ENCODE measurements around the gene EXOG. TPM values are rescaled to one million over a fixed set of nuclear protein-coding genes. Genes with fewer than 3 reads are reported as not detected.

EXOG gene
- total RNA-seq, 2 donors from 2014 or later, result 10.5 to 13.5 TPM

- Histone ChIP-seq H3K4me1 (peaks cover 13% of the 10 kb centered on the region), H3K36me3 (replicated peaks in 1 of 2; ENCODE audit: insufficient read depth in 1 of 2, low read depth in 2 of 2) (peaks cover 0 to 10% of the 10 kb centered on the region in 2 donors), H3K27me3 (no peaks in the 10 kb centered on the region), H3K4me3 (no peak overlapping the region), H3K9me3 (no peaks in the 10 kb centered on the region), H3K27ac (no peak overlapping the region)
- no peak for DNase-seq
- intact Hi-C loops (cut with DNase I), result loop anchor here (5.0 kb wide), 1 partner anchor 130 kb away; the partner anchor contains the start of gene XYLB
- WGBS, 2 donors, result 91 to 92% methylated on average over 11 to 21 of the region's 21 CpGs
- ATAC-seq, result no peak
- TF ChIP-seq CTCF (IDR thresholded peaks at IDR 0.05) (no peak), POLR2A (IDR thresholded peaks at IDR 0.05) (no peak)
Measured at GRCh38 chr3:38477057-38477820, 18.9 kb upstream of the EXOG start.

- ATAC-seq (no peak), DNase-seq (no peak)
- TF ChIP-seq POLR2A (IDR thresholded peaks at IDR 0.05), result no peak
- TF ChIP-seq CTCF (IDR thresholded peaks at IDR 0.05), result no peak
- Histone ChIP-seq H3K27ac (no peak overlapping the region), H3K9me3 (no peaks in the 10 kb centered on the region), H3K36me3 (replicated peaks in 1 of 2; ENCODE audit: insufficient read depth in 1 of 2, low read depth in 2 of 2) (peaks cover 0 to 17% of the 10 kb centered on the region in 2 donors), H3K4me3 (no peak overlapping the region), H3K4me1 (peaks cover 6% of the 10 kb centered on the region), H3K27me3 (no peaks in the 10 kb centered on the region)
- WGBS, 2 donors, result 92 to 95% methylated on average over 3 to 15 of the region's 15 CpGs
- intact Hi-C loops (cut with DNase I), result loop anchor here (5.0 kb wide), 1 partner anchor 131 kb away; the partner anchor contains the start of gene XYLB
Measured at GRCh38 chr3:38477839-38478450, 18.2 kb upstream of the EXOG start.

- 80 to 83% methylated on average over 4 to 9 of the region's 9 CpGs for WGBS, 2 donors
- Histone ChIP-seq H3K27ac (no peak overlapping the region), H3K9me3 (no peaks in the 10 kb centered on the region), H3K4me3 (no peak overlapping the region), H3K4me1 (no peaks in the 10 kb centered on the region), H3K36me3 (replicated peaks in 1 of 2; ENCODE audit: insufficient read depth in 1 of 2, low read depth in 2 of 2) (peaks cover 3 to 21% of the 10 kb centered on the region in 2 donors), H3K27me3 (no peaks in the 10 kb centered on the region)
- intact Hi-C loops (cut with DNase I), result loop anchor here (5.0 kb wide), 1 partner anchor 132 kb away; the partner anchor contains the start of gene XYLB
- TF ChIP-seq POLR2A (IDR thresholded peaks at IDR 0.05) (no peak), CTCF (IDR thresholded peaks at IDR 0.05) (no peak)
- no peak for ATAC-seq
- DNase-seq, result no peak
Measured at GRCh38 chr3:38478901-38479300, 17.2 kb upstream of the EXOG start.

- intact Hi-C loops (cut with DNase I), result loop anchor here (5.0 kb wide), 1 partner anchor 132 kb away; the partner anchor contains the start of gene XYLB
Measured at GRCh38 chr3:38479431-38480092, 16.6 kb upstream of the EXOG start.

More at GRCh38 chr3:38479431-38480092, 16.6 kb upstream of the EXOG start:
- Histone ChIP-seq H3K9me3 (no peaks in the 10 kb centered on the region), H3K36me3 (replicated peaks in 1 of 2; ENCODE audit: insufficient read depth in 1 of 2, low read depth in 2 of 2) (peaks cover 3 to 21% of the 10 kb centered on the region in 2 donors), H3K27me3 (no peaks in the 10 kb centered on the region), H3K4me1 (no peaks in the 10 kb centered on the region), H3K4me3 (no peak overlapping the region), H3K27ac (no peak overlapping the region)
- TF ChIP-seq POLR2A (IDR thresholded peaks at IDR 0.05), result no peak
- TF ChIP-seq CTCF (IDR thresholded peaks at IDR 0.05), result peak; percentile 74 to 91 (median 88)
- WGBS, 2 donors, result 50 to 66% methylated on average over 7 to 10 of the region's 10 CpGs
- ATAC-seq (peak; percentile 89), DNase-seq (peak; percentile 75 to 83 (median 80))
